GM12878 (cell line): ENCODE results near the gene TFRC. TPM values are rescaled to one million over a fixed set of nuclear protein-coding genes. Genes with fewer than 3 reads are reported as not detected.

Source experiments
- ATAC-seq: fragments of 200-7000 bp; cut with Tn5 transposase; 3 replicates; pipeline ENCODE4 v1.9.1; 2020; ENCODE audit warnings: mild to moderate bottlenecking, moderate library complexity
- BruUV-seq: library from RNA; stranded (reverse); fragments of 400-500 nt; replicated peaks from 2 replicates; lab custom pipeline; 2021; lab: Mats Ljungman, UMichigan
- CTCF ChIA-PET: fragments of 300-600 bp; sonication (Branson Sonifier 250); formaldehyde crosslinking; extraction: SDS; loops from one replicate; lab custom pipeline; 2021; ENCODE audit warnings: inconsistent platforms; lab: Yijun Ruan, JAX
- POLR2A ChIA-PET: fragments of 350-600 bp; formaldehyde crosslinking; extraction: SDS; loops from one replicate; lab custom pipeline; 2021; ENCODE audit warnings: inconsistent platforms; lab: Charles Lee
- RAD21 ChIA-PET: fragments of 300-600 bp; sonication (Branson Sonifier 250); formaldehyde crosslinking; loops from one replicate; lab custom pipeline; 2023; ENCODE audit warnings: antibody characterized with exemption; ENCODE audit not compliant: unreplicated experiment; lab: Charles Lee
- SMC1A ChIA-PET: fragments of 300-600 bp; sonication (Branson Sonifier 250); formaldehyde crosslinking; loops from one replicate; lab custom pipeline; 2023; ENCODE audit not compliant: unreplicated experiment, uncharacterized antibody; lab: Charles Lee
- DNase-seq: peaks from one replicate; pipeline ENCODE4 v3.0.0-alpha.2; 2011; ENCODE audit warnings: low read depth, low spot score
- FAIRE-seq: peaks from 3 replicates; lab custom pipeline; 2011; peaks lifted over from hg19 to GRCh38; lab: Jason Lieb, UNC
- H2AFZ ChIP-seq: 2 replicates; pipeline ENCODE4 v1.6.0; 2011; ENCODE audit warnings: low read depth, low read length, control low read depth; ENCODE audit not compliant: control insufficient read depth
- H3K27ac ChIP-seq: 2 replicates; pipeline ENCODE4 v1.5.1; 2011; ENCODE audit warnings: control low read depth; ENCODE audit not compliant: control insufficient read depth, insufficient read depth
- H3K27me3 ChIP-seq, 2 experiments: replicated peaks in 1 of 2; 2 replicates each; pipeline versions ENCODE4 v1.6.0 to v1.6.1; 2011; ENCODE audit warnings: low read length in 1 of 2; ENCODE audit not compliant: control insufficient read depth in 2 of 2, insufficient read depth in 2 of 2
- H3K36me3 ChIP-seq, 2 experiments: 2 replicates each; pipeline ENCODE4 v1.5.1; 2011; ENCODE audit warnings: low read length in 1 of 2; ENCODE audit not compliant: control insufficient read depth in 2 of 2, insufficient read depth in 2 of 2
- H3K4me1 ChIP-seq: 2 replicates; pipeline ENCODE4 v1.6.1; 2011; ENCODE audit warnings: mild to moderate bottlenecking, low read length, moderate library complexity, mixed read lengths; ENCODE audit not compliant: control insufficient read depth, insufficient read depth
- H3K4me2 ChIP-seq: 2 replicates; pipeline ENCODE4 v1.6.0; 2011; ENCODE audit warnings: control low read depth; ENCODE audit not compliant: control insufficient read depth, insufficient read depth
- H3K4me3 ChIP-seq: fragments of 200-600 bp; sonication (generic); 2 replicates; pipeline ENCODE4 v1.5.1; 2016
- H3K79me2 ChIP-seq: 2 replicates; pipeline ENCODE4 v1.6.0; 2011; ENCODE audit warnings: low read length; ENCODE audit not compliant: control insufficient read depth, insufficient read depth
- H3K9ac ChIP-seq: 2 replicates; pipeline ENCODE4 v1.8.0; 2011; ENCODE audit warnings: low read length, control low read depth, mixed read lengths; ENCODE audit not compliant: control insufficient read depth, insufficient read depth
- H3K9me3 ChIP-seq: replicated peaks from 3 replicates; pipeline ENCODE4 v1.5.1; 2011; ENCODE audit warnings: mild to moderate bottlenecking, low read length; ENCODE audit not compliant: control insufficient read depth, insufficient read depth
- H4K20me1 ChIP-seq: 2 replicates; pipeline ENCODE4 v1.6.0; 2011; ENCODE audit not compliant: control insufficient read depth, insufficient read depth
- BCL3 ChIP-seq: IDR thresholded peaks from 2 replicates; pipeline ENCODE4 v1.6.1; 2011; ENCODE audit warnings: borderline replicate concordance, low read depth, mild to moderate bottlenecking, moderate library complexity, low read length; ENCODE audit not compliant: insufficient read depth, poor library complexity, severe bottlenecking
- FOXM1 ChIP-seq: IDR thresholded peaks from 2 replicates; pipeline ENCODE4 v1.6.1; 2012; ENCODE audit warnings: low read depth, mild to moderate bottlenecking, inconsistent platforms, low read length, moderate library complexity
- IRF3 ChIP-seq: fragments of 450-650 bp; IDR thresholded peaks from 2 replicates; pipeline ENCODE4 v1.6.1; 2014; ENCODE audit warnings: mild to moderate bottlenecking
- KAT2A ChIP-seq: conservative IDR thresholded peaks from 2 replicates; pipeline ENCODE4 v1.6.1; 2011; ENCODE audit warnings: low read depth, low read length; ENCODE audit not compliant: control insufficient read depth
- POLR2AphosphoS5 ChIP-seq: IDR thresholded peaks from 2 replicates; pipeline ENCODE4 v1.6.1; 2011; ENCODE audit warnings: mild to moderate bottlenecking, low read length, inconsistent platforms
- RCOR1 ChIP-seq: conservative IDR thresholded peaks from 2 replicates; pipeline ENCODE4 v1.6.1; 2012; ENCODE audit warnings: low read depth, low read length, improper control_type of control experiment
- RELB ChIP-seq: fragments of 450-650 bp; IDR thresholded peaks from 2 replicates; pipeline ENCODE4 v1.6.1; 2017; ENCODE audit warnings: low read depth, mild to moderate bottlenecking, moderate library complexity
- SPI1 ChIP-seq: IDR thresholded peaks from 2 replicates; pipeline ENCODE4 v1.6.1; 2011; ENCODE audit warnings: low read depth, mild to moderate bottlenecking, low read length, moderate library complexity, borderline replicate concordance; ENCODE audit not compliant: insufficient read depth
- SREBF2 ChIP-seq: IDR thresholded peaks from 2 replicates; pipeline ENCODE4 v1.6.1; 2012; ENCODE audit warnings: mild to moderate bottlenecking, low read length
- TARDBP ChIP-seq: IDR thresholded peaks from 2 replicates; pipeline ENCODE4 v1.6.1; 2016; ENCODE audit warnings: borderline replicate concordance
- YBX1 ChIP-seq: fragments of 450-650 bp; IDR thresholded peaks from 2 replicates; pipeline ENCODE4 v1.6.1; 2016; ENCODE audit warnings: antibody characterized with exemption
- ZNF274 ChIP-seq: IDR thresholded peaks from one replicate; pipeline ENCODE4 v1.8.0; 2011; ENCODE audit not compliant: insufficient read length, insufficient read depth
- ZZZ3 ChIP-seq: IDR thresholded peaks from 2 replicates; pipeline ENCODE4 v1.6.1; 2011; ENCODE audit warnings: low read depth; ENCODE audit not compliant: control insufficient read depth, insufficient read length
- WGBS: methylation state at CpG from one replicate; pipeline ENCODE4 v1.1.6; 2016; ENCODE audit warnings: low lambda C conversion rate; ENCODE audit not compliant: insufficient replicate concordance, insufficient coverage; ENCODE audit errors: missing lambda C conversion rate; 5-methylcytosine and 5-hydroxymethylcytosine counted together
- in situ Hi-C: fragments of 300-500 bp; cut with MboI; formaldehyde crosslinking; loops from 9 replicates; pipeline ENCODE4 v1.14.3; 2018; ENCODE audit warnings: mixed read lengths
- intact Hi-C: fragments of 100-400 bp; cut with micrococcal nuclease; formaldehyde crosslinking; loops from one replicate; pipeline ENCODE4 v1.14.2; 2022; ENCODE audit not compliant: unreplicated experiment
- polyA plus RNA-seq, 11 experiments: library from polyadenylated mRNA; depleted of rRNA in 4 of 11; unstranded in 6 of 11; stranded (reverse) in 5 of 11; fragments of >200 nt; fragmentation: Nextera tagmentation in 4 of 11; fragmentation: Illumina TruSeq in 1 of 11; extraction: Ambion mirVana in 4 of 11; extraction: Trizol in 1 of 11; gene quantifications; 1 replicate in 1 of 11; 2 replicates in 10 of 11; pipeline versions ENCODE4 v1.2.1 to v1.2.3, GENCODE V29; 2011 to 2016; ENCODE audit warnings: inconsistent platforms in 2 of 11, missing spikeins in 2 of 11, low read depth in 1 of 11
- total RNA-seq, 4 experiments: library from RNA; depleted of rRNA in 3 of 4; stranded (reverse); fragments of >200 nt in 3 of 4; fragmentation: Illumina TruSeq in 1 of 4; extraction: Trizol in 1 of 4; gene quantifications; 2 replicates each; pipeline versions ENCODE4 v1.2.1 to v1.2.3, GENCODE V29; 2013 to 2021

Gene TFRC
- total and polyA plus RNA-seq, 10 of the 15 experiments (the other 5 are each of a cell fraction or from before 2014, with no cell fraction given), result 123 to 526 (median 316) TPM

GRCh38 chr3:196024968-196025367 lies 56.9 kb downstream of the TFRC start (continued):
- no peak for TF ChIP-seq ZNF274

- POLR2A ChIA-PET, result no interaction called here
- Histone ChIP-seq H3K79me2 (no peaks in the 10 kb centered on the region), H3K9me3 (no peaks in the 10 kb centered on the region), H4K20me1 (no peaks in the 10 kb centered on the region), H3K36me3 (no peaks in the 10 kb centered on the region), H3K27ac (no peak overlapping the region), H3K4me1 (no peaks in the 10 kb centered on the region), H3K27me3 (no peaks in the 10 kb centered on the region; a peak in 1 of 4 replicates), H3K9ac (no peak overlapping the region), H3K4me3 (no peak overlapping the region), H2AFZ (no peak overlapping the region), H3K4me2 (no peak overlapping the region)
- no peak for FAIRE-seq
- intact Hi-C loops (loop anchor here (5.0 kb wide), 1 partner anchor 48 kb away; no protein-coding TSS in a partner anchor), in situ Hi-C loops (no loop called here)
- BruUV-seq, result no TSS peak
- 70% methylated on average over 8 of the region's 8 CpGs for WGBS
- ATAC-seq, result no peak
- CTCF ChIA-PET, result interaction anchor here (1.0 to 7.7 kb wide), 8 partner anchors 18 to 498 kb away, joined by 3 to 82 read pairs (median 4); no protein-coding TSS in a partner anchor
- SMC1A ChIA-PET, result interaction anchor here (0.6 to 5.0 kb wide), 8 partner anchors 21 to 196 kb away, joined by 3 to 44 read pairs (median 4); no protein-coding TSS in a partner anchor
- RAD21 ChIA-PET, result interaction anchor here (0.9 to 1.7 kb wide), 3 partner anchors 170 to 173 kb away, joined by 3 to 5 read pairs (median 4); no protein-coding TSS in a partner anchor
- DNase-seq, result no peak
- TF ChIP-seq RELB (no peak), RCOR1 (no peak), FOXM1 (no peak), POLR2AphosphoS5 (no peak), SPI1 (no peak), BCL3 (no peak), YBX1 (no peak), SREBF2 (no peak), IRF3 (no peak), TARDBP (no peak), ZZZ3 (no peak), KAT2A (no peak)
Observed at GRCh38 chr3:196023947-196024346, 57.9 kb downstream of the TFRC start.
